Mesodermal cell (in vitro differentiated cells): ENCODE data around the gene ANKH.

Source experiments
- H3K27ac ChIP-seq: 2 replicates; pipeline ENCODE4 v1.7.0; 2013; ENCODE audit warnings: mild to moderate bottlenecking, low read depth, low read length, moderate library complexity; ENCODE audit not compliant: severe bottlenecking
- H3K36me3 ChIP-seq: 2 replicates; pipeline ENCODE4 v1.7.1; 2013; ENCODE audit warnings: mild to moderate bottlenecking, low read length, moderate library complexity; ENCODE audit not compliant: control insufficient read depth, insufficient read depth
- H3K4me1 ChIP-seq: one replicate; pipeline ENCODE4 v1.7.1; 2013; ENCODE audit warnings: mild to moderate bottlenecking, low read length; ENCODE audit not compliant: insufficient read depth, control insufficient read depth, poor library complexity, severe bottlenecking
- H3K4me3 ChIP-seq: 2 replicates; pipeline ENCODE4 v1.7.0; 2013; ENCODE audit warnings: low read length, control low read depth, mild to moderate bottlenecking; ENCODE audit not compliant: insufficient read depth, poor library complexity, severe bottlenecking; ENCODE audit errors: extremely low read depth
- H3K9me3 ChIP-seq: 2 replicates; pipeline ENCODE4 v1.7.1; 2013; ENCODE audit warnings: mild to moderate bottlenecking, low read length, moderate library complexity; ENCODE audit not compliant: control insufficient read depth
- WGBS, 2 experiments: methylation state at CpG; one replicate each; pipeline ENCODE4 v1.1.5; 2013; ENCODE audit warnings: missing lambda C conversion rate in 2 of 2; ENCODE audit not compliant: insufficient coverage in 2 of 2; 5-methylcytosine and 5-hydroxymethylcytosine counted together

ANKH gene

DNA sequence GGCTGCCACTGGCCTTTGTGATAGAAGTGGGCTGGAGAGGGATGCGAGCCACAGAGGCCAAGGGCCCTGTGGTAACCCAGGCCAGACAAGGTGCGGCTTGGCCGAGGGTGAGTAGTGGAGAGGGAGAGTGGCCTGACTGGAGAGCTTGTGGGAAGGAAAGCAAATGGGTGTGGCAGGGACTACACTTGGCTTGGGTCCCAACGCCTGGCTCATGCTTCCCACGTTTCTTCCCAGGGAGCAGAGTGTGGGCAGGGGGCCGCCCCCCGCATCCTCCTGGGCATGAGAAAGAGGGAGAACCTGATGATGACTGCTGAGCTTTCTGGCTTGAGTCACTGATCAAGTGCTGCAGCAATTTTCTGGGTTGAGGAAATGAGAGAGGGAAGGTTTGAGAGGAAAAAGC, 95.7 kb downstream of the ANKH start:
- Histone ChIP-seq H3K4me1 (no peaks in the 10 kb centered on the region), H3K9me3 (no peaks in the 10 kb centered on the region), H3K4me3 (no peak overlapping the region), H3K27ac (no peak overlapping the region), H3K36me3 (no peaks in the 10 kb centered on the region)
- 88 to 92% methylated on average over 7 of the region's 7 CpGs for WGBS, 2 experiments

DNA sequence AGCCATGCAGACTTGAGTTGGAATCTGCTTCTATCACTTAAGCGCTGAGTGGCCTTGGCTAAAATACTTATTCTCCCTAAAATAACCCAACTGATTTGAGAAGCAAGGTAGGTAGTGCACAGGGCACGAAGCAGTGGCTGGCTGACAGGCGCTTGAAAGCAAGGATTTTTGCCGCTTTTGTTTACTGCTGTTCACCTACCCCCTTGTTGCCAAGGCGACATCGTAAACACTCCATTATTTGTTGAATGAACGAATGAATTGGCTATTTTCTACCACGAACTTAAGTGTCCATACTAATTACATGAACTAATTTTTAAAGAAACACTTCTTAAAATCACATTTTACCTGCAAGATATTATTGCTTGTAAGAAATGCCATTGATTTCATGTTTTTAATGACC, 98.0 kb downstream of the ANKH start:
- 74% methylated on average over 7 of the region's 8 CpGs; no CpG with 5 or more reads in 1 of the 2 experiments for WGBS, 2 experiments
- Histone ChIP-seq H3K36me3 (no peaks in the 10 kb centered on the region), H3K9me3 (no peaks in the 10 kb centered on the region), H3K27ac (no peak overlapping the region), H3K4me1 (no peaks in the 10 kb centered on the region), H3K4me3 (no peak overlapping the region)

DNA sequence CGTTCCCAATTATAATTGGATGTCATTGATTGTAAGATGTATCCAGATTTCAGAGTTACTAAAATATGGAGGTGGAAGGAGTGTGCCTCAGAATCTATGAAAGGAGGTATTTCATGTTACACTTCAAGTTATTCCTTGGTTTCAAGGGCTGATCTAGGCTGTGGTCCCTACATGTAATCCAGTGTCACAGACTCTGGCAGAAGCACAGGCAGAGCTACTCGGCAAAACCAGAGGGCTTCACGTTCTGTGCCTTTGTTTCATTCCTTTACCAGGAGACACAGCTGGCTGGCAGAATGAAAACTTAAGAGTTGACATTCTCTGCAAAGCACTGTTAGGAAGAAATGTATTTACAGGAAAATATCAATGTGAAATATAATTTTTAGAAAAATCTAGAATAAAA, 99.6 kb downstream of the ANKH start:
- no peaks in the 10 kb centered on the region for H3K4me1 ChIP-seq
- H3K9me3 ChIP-seq, result no peaks in the 10 kb centered on the region
- H3K36me3 ChIP-seq, result no peaks in the 10 kb centered on the region
- 87 to 100% methylated on average over 2 of the region's 3 CpGs for WGBS, 2 experiments
- H3K4me3 ChIP-seq, result no peak overlapping the region
- H3K27ac ChIP-seq, result no peak overlapping the region

DNA sequence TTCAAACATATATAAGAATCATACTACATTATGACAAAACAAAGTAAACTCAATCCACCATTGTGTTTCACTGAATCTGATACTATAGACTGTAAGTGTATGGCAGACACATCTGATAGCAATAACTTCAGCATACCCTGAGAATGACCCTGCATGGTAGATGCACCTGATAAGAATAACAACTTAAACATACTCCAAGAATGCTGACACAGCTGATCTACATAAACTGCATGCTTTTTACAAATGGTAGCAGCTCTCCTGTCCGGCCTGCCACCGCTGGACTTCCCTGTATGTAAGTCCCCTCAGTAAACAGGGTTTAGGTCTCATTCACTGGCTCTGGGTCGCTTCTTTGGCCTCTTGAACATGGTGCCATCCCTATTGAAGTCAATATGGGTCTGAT, 100.4 kb downstream of the ANKH start:
- no peak overlapping the region for H3K4me3 ChIP-seq
- H3K36me3 ChIP-seq, result no peaks in the 10 kb centered on the region
- no peaks in the 10 kb centered on the region for H3K9me3 ChIP-seq
- H3K27ac ChIP-seq, result no peak overlapping the region
- H3K4me1 ChIP-seq, result no peaks in the 10 kb centered on the region
- 92 to 100% methylated on average over 1 to 3 of the region's 3 CpGs for WGBS, 2 experiments

DNA sequence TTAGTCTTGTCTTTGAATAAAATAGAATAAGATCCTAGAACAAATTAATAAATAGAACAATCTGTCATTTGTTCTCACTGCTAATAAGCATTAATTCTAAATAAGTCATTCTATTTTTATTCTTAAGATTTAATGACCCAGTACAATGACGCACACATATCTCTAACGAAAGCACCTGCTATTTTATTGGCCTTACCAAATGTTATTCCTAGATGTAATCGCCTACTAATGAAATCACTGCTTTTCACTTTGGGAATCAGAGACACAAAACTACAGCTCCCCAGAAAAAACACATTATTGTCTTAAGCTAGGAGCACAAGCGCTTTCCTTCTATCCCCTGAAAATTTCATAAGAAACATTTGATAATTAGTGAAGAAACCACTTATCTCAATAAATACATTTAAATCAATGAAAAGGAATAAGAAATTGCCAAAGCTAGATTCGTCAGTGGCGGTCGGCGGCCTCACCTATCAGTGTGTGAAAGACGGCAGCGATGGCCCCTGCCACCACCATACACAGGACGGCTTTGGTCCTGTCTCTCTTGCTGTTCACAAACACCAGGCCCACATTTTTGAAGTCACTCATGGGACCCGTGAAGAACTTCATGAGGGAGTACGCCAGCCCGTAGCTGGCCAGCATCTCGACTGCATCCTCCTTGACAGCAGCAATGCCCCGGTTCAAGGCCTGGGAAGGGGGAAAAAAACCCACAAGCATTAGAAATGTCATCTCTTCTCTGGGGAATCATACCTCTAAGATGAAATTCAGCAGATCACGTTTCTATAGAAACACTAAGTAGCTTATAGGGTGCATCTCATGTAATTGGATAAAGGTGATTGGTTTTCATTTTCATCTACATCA, 102.8 kb downstream of the ANKH start:
- H3K27ac ChIP-seq, result no peak overlapping the region
- no peaks in the 10 kb centered on the region for H3K36me3 ChIP-seq
- no peaks in the 10 kb centered on the region for H3K9me3 ChIP-seq
- 97% methylated on average over 14 to 15 of the region's 17 CpGs for WGBS, 2 experiments
- H3K4me1 ChIP-seq, result no peaks in the 10 kb centered on the region
- H3K4me3 ChIP-seq, result no peak overlapping the region

DNA sequence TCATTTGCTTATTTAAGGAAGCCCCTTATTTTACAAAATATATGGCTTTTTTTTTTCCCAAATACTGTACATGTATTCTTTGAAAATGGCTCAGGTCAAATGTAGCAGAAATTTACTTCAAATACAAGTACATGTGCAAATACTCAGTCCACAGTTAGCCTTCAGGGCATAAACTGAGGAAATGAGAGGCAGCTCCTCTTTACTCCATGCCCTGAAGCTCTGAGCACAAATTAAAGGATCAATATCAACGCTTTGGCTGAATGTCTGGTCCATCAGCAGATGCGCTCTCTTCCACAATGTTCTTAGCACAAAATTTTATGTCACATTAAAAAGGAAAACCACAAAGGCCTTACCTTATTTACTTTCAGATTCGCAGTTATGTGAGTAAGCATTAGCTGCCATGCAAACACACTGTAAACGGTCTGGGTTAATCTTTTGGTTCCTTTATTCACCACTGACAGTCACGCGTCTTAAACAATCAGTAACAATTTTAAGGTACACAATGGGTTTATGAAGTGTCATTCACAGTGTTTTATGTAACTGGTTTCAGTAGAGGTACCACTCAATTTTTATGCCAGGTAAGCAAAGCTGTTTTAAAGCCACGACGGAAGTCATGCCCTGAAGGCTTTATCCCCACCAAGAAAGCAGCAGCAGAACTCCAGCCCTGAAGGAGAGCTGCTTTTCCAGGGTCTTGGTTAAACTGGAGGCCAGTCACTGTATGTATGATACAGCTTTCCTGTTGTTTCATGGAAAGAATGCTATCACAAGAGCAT, 103.7 kb downstream of the ANKH start:
- Histone ChIP-seq H3K9me3 (no peaks in the 10 kb centered on the region), H3K36me3 (no peaks in the 10 kb centered on the region), H3K27ac (no peak overlapping the region), H3K4me3 (no peak overlapping the region), H3K4me1 (no peaks in the 10 kb centered on the region)
- WGBS, 2 experiments, result 85 to 89% methylated on average over 4 to 8 of the region's 8 CpGs

DNA sequence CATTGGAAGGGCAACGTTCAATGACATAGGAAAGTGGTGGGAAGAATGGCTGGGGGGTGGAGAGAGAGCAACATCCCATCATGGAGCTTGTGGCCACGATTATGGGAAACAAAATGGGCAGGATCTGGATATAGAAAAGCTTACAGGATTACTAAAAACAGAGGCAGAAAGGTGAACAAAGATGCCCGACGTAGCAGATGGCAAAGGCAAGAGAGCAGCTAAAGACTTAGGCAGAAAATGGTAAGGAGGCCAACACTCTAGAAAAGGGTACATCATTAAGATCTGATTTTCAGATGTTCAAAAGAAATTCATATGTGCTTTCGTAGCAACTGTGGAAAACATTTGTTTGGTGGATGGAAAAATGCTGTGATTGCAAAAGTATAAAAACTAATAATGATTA, 104.5 kb downstream of the ANKH start:
- H3K4me1 ChIP-seq, result no peaks in the 10 kb centered on the region
- 86 to 87% methylated on average over 4 of the region's 5 CpGs for WGBS, 2 experiments
- no peak overlapping the region for H3K27ac ChIP-seq
- H3K36me3 ChIP-seq, result no peaks in the 10 kb centered on the region
- no peaks in the 10 kb centered on the region for H3K9me3 ChIP-seq
- H3K4me3 ChIP-seq, result no peak overlapping the region

DNA sequence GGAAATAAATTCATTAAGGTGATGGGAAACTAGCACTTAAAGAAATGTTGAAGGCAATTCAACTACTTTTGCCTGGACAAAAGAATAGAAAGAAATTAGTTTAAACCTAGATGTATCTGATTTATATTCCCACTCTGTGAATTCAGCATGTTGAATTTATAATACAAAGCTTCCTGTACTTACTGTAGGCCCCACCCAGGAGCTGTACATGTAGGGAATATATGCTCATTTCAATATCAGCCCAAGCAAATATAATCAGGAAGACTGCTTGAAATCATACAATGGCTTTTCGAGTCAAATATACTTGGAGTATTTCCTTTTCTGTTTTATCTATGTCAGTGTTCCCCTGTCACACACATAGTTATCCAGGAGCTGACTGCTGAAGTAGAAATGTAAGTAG, 105.0 kb downstream of the ANKH start:
- no peaks in the 10 kb centered on the region for H3K36me3 ChIP-seq

DNA sequence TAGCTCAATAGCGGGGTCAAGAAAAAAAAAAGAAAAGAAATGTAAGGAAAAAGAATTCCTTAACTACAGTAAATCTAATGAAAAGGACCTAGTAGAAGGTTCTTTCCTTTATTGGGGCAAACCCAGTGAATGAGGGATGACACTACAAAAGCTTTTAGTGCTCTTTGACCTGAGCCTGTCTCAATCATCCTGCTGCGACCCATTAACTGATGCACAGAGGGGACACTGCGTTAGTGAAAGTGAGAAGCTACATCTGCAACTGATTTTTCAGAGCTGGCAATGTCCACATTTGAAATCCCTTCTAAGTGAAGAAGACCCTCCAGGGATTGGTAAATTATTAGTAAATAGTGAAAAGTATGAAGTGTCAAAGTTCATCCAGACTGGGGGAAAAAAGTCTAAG, 106.0 kb downstream of the ANKH start:
- Histone ChIP-seq H3K4me1 (no peaks in the 10 kb centered on the region), H3K27ac (no peak overlapping the region), H3K4me3 (no peak overlapping the region), H3K36me3 (no peaks in the 10 kb centered on the region), H3K9me3 (no peaks in the 10 kb centered on the region)
- WGBS, 2 experiments, result 90 to 100% methylated on average over 1 to 2 of the region's 3 CpGs

More for the DNA sequence above, 105.0 kb downstream of the ANKH start:
- Histone ChIP-seq H3K4me1 (no peaks in the 10 kb centered on the region), H3K27ac (no peak overlapping the region), H3K4me3 (no peak overlapping the region), H3K9me3 (no peaks in the 10 kb centered on the region)
- WGBS, 2 experiments, result 100% methylated on average over 1 of the region's 1 CpG; no CpG with 5 or more reads in 1 of the 2 experiments

DNA sequence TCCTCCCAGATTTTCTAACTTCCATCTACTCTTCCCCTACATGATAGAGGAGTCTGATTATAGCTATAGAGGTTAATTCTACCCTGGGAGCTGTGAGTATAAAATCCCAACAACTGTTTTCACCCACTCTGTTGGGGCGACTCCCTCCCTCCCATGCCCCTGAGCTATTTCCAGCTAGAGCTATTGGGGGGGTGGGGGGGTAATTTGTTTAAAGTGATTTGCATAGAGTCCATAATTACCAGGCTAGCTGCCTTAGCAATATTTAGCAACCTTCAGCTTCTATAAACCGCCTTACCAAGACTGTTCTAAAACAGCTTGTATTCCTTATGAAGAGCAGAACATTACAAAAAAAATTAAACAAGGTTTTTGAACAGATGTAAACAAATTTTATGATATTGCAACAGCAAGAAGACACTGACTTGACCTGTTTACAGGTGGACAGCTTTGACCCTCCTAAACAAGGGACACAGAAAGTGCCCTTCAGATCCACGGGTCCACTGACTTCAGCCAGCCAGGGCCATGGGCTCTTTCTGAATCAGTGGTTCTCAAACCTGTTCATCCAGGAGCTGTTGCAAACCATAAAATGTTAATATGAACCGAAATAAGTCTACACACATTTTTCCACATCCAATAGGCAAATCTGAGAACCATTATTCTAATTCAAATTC, 108.9 kb downstream of the ANKH start:
- 87 to 94% methylated on average over 2 of the region's 4 CpGs for WGBS, 2 experiments
- no peak overlapping the region for H3K27ac ChIP-seq
- no peaks in the 10 kb centered on the region for H3K4me1 ChIP-seq
- H3K9me3 ChIP-seq, result no peaks in the 10 kb centered on the region
- H3K36me3 ChIP-seq, result no peaks in the 10 kb centered on the region
- no peak overlapping the region for H3K4me3 ChIP-seq
